Measurements from ENCODE around the gene COX6A2.
A peak's percentile ranks its signal among the peaks of the same experiment; 100 is the strongest.

- TF ChIP-seq CTCF (IDR thresholded peaks at IDR 0.05) = peak; percentile 32 to 66 (median 56)
- TF ChIP-seq POLR2A (IDR thresholded peaks at IDR 0.05) = peak in 3 of 4 donors; percentile 34 to 84 (median 49)
Measured at GRCh38 chr16:31458844-31459686, 30.9 kb upstream of the COX6A2 start, which contains the start of gene ARMC5.

Data from esophagus squamous epithelium (tissue), 4 donors.